ENCODE data around the gene FLT3LG. TPM values are rescaled to one million over a fixed set of nuclear protein-coding genes. Genes with fewer than 3 reads are reported as not detected.
"Not testable (repeated sequence)": the region's sequence is repeated elsewhere in the genome, so short reads cannot be mapped to it uniquely, and the experiment has no call there.

FLT3LG gene
- total RNA-seq, 1 donor from 2014 or later, result 0.81 TPM

- peak within 1 kb of the TSS; percentile 69 for H3K4me3 ChIP-seq (ENCODE audit: low read depth, low read length)
- DNase-seq (ENCODE audit: low read depth), result no peak
- TF ChIP-seq CTCF (conservative IDR thresholded peaks at IDR 0.05; ENCODE audit: low read depth, low read length), result no peak
Observed at GRCh38 chr19:49441210-49441959, 32.6 kb upstream of the FLT3LG start, which contains the start of gene SLC17A7. SLC17A7 (minus strand) TSS chr19:49441527; CDS start chr19:49441379, 148 bp downstream.

DNA sequence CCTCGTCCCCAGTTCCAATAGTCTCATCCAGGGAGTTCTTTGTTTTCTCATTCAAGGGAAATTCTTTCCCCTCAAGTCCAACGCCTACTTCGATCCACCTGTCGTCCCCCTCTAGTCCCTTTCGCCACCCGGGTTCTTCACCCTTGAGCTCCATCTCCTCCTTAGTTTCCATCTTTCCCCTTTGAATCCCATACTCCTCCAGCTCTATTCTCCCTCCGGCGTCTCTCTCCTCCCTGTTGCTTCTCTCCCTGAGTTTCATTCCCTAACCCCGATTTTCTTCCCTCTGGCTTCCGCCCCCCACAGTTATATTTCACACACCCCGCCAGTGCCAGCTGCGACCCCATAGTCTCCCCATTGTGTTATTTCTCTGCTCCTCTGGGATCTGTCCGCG is 32.1 kb upstream of the FLT3LG start:
- no peak for DNase-seq (ENCODE audit: low read depth)
- TF ChIP-seq CTCF (conservative IDR thresholded peaks at IDR 0.05; ENCODE audit: low read depth, low read length), result no peak
- no peak overlapping the region for H3K4me3 ChIP-seq (ENCODE audit: low read depth, low read length)

- no peak for DNase-seq (ENCODE audit: low read depth)
- TF ChIP-seq CTCF (conservative IDR thresholded peaks at IDR 0.05; ENCODE audit: low read depth, low read length), result no peak
- peak overlapping the region; percentile 69 for H3K4me3 ChIP-seq (ENCODE audit: low read depth, low read length)
Observed at GRCh38 chr19:49442354-49442753, 31.7 kb upstream of the FLT3LG start.

DNA sequence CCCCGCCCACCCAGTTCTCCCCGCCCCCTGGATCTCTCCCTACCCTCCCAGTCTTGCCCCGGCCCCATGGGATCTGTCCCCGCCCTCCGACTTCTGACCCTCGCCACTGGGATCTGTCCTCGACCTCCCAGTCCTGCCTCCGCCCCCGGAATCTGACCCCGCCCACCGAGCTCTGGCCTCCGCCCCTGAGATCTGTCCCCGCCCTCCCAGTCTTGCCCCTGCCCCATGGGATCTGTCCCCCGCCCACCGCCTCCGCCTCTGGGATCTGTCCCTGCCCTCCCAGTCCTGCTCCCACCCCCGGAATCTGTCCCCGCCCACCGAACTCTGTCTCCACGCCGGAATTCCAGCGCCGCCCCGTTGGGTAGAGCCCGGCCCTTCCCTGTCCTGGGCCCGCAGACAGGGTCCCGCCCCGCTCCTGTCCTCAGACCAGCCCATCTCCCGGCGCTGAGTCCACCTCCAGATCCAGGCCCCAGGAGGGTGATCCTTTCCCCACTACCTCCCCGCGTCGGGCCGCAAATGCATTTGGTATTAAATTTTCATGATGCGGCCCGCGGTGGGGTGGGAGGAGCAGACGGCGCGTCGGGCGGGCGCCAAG is 31.1 kb upstream of the FLT3LG start:
- DNase-seq (ENCODE audit: low read depth), result no peak
- no peak for TF ChIP-seq CTCF (conservative IDR thresholded peaks at IDR 0.05; ENCODE audit: low read depth, low read length)
- peak overlapping the region; percentile 69 for H3K4me3 ChIP-seq (ENCODE audit: low read depth, low read length)

DNA sequence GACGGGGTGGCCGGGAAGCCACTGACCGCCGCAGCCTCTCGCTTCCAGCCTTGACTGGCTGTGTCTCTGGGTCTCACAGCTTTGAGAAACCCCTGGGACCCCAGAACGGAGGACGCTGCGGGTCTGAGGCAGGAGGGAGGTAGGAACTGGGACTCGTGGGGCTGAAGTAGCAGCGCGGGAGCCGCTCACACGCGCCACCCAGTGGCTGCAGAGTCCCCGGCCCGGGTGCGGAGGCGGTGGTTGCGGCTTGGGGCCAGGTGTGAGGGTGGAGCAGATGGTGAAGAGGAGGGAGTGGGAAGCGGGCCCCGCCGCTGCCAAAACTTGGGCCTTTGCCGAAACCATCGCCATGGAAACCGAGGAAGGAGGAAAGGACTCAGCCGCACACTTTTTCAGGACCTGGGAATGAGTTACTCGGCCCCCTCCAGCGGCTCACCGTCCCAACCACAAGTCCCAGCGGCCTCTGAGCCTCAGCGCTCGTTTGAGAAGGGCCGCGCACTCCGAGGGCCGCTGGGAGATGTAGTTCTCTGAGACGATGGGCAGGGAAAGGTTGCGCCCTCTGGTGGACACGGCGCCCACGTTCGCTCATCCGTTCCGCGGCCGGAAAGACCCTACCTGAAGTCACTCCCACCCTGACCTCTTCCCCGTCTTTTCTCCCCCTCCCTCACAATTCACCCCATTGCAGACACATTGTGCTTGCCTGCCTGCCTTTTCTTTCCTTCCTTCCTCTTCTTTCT is 30.5 kb upstream of the FLT3LG start:
- peak; percentile 68 for TF ChIP-seq CTCF (conservative IDR thresholded peaks at IDR 0.05; ENCODE audit: low read depth, low read length)
- peak overlapping the region; percentile 69 for H3K4me3 ChIP-seq (ENCODE audit: low read depth, low read length)
- DNase-seq (ENCODE audit: low read depth), result peak; percentile 45

DNA sequence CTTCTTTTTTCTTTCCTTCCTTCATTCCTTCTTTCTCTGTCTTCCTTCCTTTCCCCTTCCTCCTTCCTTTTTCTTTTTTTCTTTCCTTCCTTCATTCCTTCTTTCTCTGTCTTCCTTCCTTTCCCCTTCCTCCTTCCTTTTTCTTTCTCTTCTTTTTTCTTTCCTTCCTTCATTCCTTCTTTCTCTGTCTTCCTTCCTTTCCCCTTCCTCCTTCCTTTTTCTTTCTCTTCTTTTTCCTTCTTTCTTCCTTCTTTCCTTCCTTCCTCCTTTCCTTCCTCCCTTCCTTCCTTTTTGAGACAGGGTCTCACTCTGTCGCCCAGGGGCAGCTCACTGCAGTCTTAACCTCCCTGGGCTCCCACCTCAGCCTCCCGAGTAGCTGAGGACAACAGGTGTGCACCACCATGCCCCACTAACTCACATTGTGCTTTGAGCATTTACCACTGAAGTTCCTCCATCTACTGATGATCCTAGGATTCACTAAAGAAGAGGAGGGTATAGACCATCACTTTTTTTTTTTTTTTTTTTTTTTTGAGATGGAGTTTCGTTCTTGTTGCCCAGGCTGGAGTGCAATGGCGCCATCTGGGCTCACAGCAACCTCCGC is 29.8 kb upstream of the FLT3LG start:
- peak overlapping the region; percentile 69 for H3K4me3 ChIP-seq (ENCODE audit: low read depth, low read length)
- DNase-seq (ENCODE audit: low read depth), result not testable (repeated sequence)

- no peak for TF ChIP-seq CTCF (conservative IDR thresholded peaks at IDR 0.05; ENCODE audit: low read depth, low read length)
- no peak overlapping the region for H3K4me3 ChIP-seq (ENCODE audit: low read depth, low read length)
- no peak for DNase-seq (ENCODE audit: low read depth)
Observed at GRCh38 chr19:49445997-49446396, 28.0 kb upstream of the FLT3LG start.
